Middle frontal gyrus (tissue), 1 donor: ENCODE data around the gene RGS17.
"Not testable (repeated sequence)": the region's sequence is repeated elsewhere in the genome, so short reads cannot be mapped to it uniquely, and the experiment has no call there.

Source experiments
- DNase-seq: peaks from one replicate; pipeline ENCODE4 v3.0.0-alpha.2; 2015; ENCODE audit warnings: low spot score; ENCODE audit errors: extremely low spot score

Gene RGS17

DNA sequence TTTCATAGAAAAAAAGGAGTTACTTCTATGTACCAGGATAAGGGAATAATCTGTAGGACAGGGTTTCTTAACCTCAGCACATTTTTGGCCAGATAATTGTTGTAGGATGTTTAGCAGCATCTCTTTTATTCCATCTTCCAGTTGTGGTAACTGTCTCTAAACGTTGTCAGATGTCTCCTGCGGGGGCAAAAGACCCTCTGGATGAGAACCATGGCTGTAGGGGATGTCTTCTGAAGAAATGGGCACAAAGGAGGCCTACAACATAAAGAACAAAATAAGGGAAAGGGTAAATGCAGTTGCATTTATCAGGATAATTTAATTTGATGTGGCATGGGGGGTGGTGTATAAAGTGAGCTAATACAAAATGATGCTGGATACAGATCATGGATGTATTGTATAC lies 144.1 kb downstream of the RGS17 start:
- no peak for DNase-seq

DNA sequence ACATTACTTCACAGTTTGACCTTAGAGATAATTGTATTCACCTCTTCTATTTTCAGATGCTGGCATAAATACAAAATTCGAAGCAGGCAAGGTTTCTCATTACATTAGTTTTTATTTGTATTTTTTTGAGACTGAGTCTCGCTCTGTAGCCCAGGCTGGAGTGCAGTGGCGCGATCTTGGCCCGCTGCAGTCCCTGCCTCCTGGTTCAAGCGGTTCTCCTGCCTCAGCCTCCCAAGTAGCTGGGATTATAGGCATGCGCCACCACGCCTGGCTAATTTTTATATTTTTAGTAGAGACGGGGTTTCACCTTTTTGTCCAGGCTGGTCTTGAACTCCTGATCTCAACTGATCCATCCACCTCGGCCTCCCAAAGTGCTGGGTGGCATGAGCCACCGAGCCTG lies 145.8 kb downstream of the RGS17 start:
- not testable (repeated sequence) for DNase-seq

DNA sequence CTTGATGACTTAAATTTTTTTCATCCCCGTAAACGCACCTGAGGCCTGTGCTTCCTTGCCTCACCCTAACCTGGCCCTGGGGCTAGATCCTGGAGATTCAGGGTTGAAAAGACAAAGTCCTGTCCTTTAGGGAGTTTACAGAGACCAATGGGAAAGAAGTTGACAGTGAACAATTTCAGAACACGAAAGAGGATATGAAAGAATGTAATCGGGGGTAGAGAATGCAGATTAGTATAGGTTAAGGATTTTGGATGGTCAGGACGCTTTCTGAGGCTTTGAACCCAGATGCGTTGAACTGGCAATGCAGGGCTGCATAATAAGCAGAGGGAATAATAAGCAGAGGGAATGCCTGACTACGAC lies 146.6 kb downstream of the RGS17 start:
- DNase-seq, result no peak

DNA sequence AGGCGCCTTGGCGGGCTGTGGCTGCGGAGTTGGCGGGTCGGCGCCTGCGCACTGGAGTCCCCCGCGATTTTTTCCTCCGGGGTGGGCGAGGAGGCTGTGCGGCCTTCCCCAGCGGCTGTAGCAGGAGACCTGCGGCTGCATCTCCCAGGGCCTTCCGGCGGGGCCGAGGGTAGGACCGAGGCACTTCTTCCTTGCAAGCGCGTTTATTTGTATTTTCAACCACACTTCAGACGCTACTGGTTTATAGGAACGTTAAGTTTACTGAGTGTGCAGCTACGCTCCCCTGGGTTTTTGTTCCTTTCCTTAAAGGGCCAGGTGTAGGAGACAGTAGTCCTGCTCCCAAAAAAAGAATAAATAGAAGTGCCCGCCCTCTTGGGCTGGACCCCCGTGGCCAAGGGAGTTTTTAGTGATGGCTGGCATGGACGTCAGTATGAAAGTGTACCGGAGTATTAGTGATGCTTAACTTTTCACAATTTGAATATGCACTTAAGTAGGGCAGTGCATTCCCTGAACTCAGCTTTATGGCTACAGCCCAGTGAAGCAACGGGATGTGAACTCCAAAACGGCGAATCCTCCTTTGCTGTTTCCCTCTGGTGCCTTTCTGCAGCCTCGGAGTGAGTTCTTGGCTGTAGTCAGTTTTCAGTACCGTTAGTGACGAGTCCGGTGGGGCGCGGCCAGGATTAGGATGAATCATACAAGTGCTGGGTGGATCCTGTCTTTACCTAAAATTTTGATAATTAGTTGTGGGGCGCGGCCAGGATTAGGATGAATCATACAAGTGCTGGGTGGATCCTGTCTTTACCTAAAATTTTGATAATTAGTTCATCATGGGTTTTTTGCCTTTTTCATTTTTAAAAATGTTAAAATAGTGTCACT lies 147.2 kb downstream of the RGS17 start:
- peak; percentile 93 for DNase-seq

DNA sequence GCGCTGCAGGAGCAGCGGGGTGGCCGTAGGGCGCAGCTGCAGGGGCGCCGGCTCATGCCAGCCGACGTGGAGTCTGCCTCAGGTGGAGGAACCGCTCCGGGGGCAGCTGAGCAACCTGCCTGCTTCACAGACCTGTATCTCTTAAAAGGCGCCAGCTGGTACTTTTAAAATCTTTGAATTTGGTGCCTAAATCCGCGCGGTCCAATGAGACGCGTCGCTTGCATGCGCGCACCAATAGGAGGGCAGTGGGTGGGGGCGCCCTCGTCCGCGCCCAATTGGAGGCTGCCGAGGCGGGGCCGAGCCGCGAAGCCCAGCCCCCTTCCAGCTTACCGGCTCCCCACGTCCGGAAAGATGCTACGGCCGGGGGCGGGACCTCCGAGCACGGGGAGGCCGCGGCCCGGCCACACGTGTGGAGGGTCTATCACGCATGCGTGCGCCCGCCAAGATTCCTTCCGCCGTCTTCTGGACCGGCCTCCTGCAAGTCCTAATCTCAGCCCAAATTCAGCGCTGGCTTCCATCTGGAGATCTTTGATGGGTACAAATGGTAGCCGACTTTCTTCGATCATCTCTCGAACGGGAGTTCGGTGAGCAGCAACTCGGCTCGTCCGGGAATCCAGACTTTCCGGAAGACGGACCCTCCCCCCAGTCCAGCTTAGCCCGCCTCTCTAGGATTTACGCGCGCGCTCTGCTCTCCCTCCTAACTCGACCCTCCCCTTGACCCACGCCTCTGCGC lies 148.0 kb downstream of the RGS17 start, which contains the start of gene FBXO5:
TSS of gene FBXO5 (minus strand) at position 138 of the 733 bp plus-strand sequence. CDS start at position 56, 82 bp downstream.
- peak; percentile 95 for DNase-seq

DNA sequence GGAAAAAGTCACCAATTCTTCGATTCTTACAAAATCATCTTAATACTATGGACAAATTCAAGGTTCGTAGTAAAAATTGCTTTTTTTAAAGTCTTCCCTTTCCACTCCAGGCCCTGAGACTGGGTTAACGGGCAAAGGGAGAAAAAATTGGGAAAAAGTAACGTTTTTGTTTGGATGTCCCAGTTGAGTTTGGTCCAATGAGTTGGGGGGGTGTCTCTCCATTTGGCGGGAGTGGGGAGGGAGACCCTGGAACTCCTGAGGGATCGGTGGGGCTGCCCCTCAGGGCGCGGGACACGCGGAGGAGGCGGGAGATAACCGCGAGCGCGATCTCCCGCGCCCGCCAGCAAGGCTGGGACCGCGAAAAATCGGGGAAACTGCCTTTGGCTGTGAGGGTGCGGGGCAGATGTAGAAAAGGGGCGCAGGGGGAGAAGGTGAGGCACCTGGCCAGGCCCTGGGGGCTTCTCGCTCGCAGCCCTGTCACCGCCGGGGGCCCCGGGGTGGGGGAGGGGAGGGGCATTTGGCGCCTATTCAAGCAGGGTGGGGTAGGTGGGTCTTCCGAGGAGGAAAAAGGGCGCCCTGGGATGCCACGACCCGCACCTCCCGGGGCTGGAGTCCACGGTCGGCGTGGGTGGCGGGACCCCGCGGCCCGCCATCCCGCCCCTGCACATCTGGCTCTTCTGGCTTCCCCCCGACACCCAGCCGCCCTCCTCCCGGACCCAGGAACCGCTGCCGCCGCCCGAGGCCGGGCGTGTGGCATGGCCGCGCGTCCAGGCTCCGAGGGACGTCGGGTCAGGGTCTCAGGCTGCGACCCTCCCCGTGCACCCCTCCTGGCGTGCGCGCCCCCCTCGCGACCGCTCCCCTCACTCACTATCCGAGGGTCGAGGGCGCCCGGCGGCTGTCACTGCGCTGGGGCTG lies 148.8 kb downstream of the RGS17 start:
- no peak for DNase-seq

DNA sequence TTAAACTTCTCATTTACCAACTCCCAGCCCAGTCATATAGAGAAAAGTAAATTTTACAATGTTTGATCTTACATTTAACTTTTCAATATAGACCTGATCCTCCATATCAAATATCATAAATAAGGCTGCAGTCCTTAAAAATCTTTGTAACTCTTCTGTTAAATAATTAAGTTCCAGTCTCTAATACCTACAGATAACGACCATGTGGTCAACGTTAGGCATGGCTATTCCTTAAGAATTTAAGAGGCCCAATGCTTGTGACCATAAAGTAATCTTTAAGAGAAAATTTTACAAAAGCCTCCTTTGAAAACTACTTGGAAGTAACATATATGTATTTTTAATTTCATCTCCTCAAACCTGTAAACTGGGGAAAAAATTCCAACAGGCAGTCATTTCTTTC lies 149.9 kb downstream of the RGS17 start:
- DNase-seq, result no peak

DNA sequence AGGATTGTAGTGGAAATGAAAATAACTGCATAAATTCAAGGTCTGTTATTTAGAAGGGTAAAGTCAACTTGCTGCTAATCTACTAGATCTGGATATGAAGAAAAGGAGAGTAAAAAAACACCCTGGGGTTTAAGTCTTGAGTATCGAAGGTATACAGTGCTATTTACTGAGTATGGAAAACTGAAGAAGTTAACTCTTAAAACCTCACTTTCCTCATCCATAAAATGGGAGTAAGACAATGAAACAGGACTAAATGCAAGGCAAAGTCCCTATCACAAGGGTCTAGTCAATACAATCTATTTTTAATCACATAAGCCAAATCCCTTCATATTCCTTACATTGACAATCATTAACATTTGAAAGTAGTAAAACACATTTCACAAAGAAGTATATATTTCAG lies 150.4 kb downstream of the RGS17 start:
- DNase-seq, result no peak

DNA sequence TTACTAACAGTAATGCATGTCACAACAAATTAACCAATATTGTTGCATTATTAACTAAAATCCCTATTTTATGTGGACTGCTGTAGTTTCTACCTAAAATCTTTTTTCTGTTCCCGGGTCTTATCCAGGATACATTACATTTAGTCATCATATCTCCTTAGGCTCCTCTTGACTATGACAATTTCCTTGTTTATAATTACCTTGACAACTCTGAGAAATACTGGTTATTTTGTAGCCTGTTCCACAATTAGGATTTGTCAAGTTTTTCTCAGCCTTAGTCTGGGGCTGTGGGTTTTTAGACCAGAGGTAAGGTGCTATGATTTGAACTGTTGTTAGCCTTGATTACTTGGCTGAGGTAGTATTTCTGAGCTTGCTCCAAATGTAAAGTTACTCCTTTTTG lies 152.0 kb downstream of the RGS17 start:
- DNase-seq, result no peak

DNA sequence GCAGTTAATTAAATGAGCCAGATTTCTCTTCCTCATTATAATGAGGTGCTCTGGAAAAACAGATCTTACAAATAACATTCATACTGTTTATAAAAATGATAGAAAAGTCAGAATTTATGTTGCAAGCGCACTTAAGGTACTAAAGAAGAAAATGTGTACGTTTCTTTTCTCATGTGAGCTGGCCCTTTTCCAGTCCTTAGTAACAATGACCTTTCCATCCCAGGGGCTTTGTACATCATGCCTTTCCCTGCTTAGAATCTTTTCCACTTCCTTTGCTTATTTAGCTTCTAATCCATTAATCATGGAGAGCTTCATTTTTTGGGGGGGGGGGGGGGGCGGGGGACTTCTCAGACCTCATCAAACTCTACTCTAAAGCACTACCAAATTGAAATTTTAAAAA lies 153.0 kb downstream of the RGS17 start:
- DNase-seq, result no peak

DNA sequence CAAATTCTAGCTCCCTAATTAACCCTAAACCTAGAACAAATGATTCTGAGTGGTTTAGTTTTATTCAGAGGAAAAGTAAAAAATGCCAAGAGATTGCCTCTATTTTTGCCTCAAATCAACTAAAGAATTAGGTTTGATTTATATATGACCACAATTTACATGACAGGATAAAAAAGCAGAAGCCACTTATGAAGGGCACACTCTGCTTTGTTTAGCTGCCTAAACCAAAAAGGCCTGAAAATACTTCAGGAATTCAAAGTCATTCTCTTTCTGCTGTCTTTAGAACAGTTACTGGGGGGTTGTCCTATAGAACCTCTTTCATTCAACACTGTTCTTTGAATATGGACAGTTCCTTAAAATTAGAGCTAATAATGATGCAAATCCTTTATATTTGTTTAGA lies 153.5 kb downstream of the RGS17 start:
- no peak for DNase-seq

DNA sequence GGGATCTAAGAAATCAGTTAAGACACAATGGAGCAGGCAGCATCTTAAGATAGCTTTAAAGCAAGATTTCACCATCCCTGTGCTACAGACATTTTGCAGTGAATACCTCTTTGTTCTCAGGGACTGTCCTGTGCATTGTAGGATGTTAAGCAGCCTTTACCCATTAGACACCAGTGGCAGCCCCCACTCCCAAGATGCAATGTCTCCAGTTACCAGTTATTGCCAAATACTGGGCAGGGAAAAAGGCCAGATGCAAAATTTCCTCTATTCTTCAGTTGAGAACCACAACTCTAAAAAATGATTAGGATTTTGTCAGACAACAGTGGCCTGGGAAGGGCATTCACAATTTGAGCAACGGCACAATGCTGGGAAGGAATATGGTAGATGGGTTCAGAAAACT lies 154.3 kb downstream of the RGS17 start:
- DNase-seq, result no peak

DNA sequence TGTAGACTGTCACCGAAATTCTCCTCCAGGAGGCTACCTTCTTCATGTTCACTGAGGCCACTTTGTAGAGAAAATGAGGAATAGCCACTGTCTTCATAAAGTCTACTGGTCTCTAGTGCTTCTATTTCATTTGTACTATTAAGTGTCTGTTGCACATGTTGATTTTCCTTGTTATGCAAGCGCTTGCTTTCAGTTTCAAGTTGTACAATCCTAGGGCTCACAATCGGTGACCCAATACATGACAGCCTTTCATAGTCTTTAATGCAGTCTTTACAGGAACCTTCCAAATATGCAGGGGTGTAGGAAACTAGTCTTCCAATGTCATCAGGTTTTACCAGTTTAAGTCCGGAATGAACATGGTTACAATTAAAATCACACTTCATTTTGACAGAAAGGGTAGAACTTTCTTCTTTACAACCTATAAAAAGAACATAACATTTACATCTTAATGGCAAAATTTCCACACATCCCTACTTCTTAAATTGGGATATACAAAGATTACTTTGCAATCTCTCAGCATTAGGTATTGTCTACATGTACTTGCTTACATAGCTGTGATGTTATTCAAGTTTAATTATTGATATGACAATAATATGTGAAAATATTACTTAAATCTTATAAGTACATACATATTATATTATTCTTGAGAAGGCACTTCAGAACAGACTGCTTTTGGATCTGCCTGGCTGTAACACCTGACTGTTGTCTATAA lies 155.7 kb downstream of the RGS17 start:
- DNase-seq, result no peak

DNA sequence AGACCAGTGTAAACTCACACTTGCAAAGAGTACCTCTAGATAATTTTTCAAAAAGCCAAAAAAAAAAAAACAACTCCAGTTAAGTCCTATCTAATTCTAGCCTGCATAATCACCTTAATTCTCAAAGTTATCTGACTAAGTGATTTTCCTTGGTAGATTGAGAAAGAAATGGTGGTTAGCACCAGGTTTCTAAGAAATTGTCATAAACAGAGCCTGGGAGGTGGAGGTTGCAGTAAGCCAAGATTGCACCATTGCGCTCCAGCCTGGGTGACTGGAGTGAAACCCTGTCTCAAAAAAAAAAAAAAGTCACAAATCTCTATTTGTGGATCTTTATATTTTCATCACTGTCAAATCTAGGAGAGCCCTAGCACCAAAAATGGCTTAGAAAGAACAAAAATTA lies 157.2 kb downstream of the RGS17 start:
- no peak for DNase-seq

DNA sequence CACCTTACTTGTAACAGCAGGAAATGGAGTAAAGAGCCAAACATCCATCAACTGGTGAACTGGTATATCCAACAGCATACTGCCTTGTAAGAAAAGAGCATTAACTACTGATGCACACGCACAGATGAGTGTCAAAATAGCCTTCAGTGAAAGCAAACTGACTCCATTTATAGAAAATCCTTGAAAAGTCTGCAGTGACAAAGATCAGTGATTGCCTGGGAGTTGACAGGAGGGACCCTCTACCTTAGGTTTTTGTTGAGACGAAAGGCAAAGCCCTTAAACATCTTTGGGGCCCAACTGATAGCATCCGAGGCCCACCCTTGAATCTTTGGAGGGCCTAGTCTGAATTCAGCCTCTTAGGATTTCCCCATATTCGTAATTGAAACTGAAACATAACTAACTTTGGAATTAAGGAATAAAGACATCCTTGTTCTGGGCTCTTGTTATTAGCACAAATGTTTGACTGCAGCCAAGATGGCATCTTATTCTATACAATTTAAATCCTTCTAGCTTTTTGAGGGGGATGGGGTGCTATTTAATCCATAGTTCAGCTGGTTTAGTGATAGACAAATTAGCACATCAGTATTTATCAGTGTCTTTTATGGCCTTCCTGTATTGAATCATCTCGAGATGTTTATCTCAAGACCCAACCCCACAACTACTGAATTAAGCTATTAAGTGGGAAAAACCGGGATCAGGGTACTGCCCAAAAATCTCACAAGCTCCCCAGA lies 161.2 kb downstream of the RGS17 start:
- no peak for DNase-seq

DNA sequence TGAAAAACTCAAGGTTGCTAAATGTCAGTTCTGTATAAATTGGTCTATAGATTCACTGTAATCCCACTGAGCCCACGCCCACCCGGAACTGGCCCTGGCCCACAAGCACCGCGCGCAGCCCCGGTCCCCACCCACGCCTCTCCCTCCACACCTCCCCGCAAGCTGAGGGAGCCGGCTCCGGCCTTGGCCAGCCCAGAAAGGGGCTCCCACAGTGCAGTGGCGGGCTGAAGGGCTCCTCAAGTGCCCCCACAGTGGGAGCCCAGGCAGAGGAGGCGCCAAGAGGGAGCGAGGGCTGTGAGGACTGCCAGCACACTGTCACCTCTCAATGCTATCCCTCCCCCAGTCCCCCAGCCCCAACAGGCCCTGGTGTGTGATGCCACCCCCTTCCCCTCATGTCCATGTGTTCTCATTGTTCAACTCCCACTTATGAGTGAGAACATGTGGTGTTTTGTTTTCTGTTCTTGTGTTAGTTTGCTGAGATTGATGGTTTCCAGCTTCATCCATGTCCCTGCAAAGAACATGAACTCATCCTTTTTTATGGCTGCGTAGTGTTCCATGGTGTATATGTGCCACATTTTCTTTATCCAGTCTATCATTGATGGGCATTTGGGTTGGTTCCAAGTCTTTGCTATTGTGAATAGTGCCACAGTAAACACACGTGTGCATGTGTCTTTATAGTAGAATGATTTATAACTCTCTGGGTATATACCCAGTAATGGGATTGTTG lies 164.8 kb downstream of the RGS17 start:
- DNase-seq, result not testable (repeated sequence)

DNA sequence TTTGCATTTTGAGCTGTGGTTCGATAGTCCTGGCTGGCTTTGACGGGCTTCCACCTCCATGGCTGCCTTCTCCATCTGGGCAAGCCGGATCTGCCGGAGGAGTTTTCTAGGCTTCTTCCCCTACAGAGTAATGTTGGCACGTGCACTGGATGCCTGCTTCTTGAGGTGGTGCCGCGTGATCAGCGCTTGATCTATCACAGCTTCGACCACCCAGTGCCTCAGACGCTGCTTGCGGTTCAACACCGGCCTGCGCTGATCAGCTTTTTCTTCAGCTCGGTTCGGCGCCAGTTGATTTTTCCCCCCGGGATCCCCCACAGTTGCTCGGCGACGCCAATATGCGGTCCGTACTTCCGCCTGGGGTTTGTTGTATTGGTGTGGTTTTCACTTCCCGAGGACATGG lies 171.7 kb downstream of the RGS17 start:
- DNase-seq, result no peak

DNA sequence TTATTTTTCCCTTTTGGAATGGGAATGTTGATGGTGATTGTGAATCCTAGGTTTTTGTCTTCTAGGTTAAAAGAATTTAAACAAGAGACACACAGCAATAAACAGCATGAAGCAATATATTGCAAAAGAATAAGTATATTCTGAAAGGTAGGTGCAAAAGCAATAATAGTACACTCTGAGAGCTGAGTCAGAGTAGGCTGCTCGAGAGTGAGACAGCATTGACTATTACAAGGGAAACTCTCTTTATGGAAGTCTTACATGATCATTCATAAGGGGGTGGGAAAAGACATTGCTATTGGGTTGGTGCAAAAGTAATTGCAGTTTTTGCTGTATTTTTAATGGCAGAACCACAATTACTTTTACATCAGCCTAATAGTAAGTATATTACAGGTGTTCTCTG lies 173.3 kb downstream of the RGS17 start:
- no peak for DNase-seq
